HepG2 (cell line): ENCODE data around the gene CDAN1. TPM values are rescaled to one million over a fixed set of nuclear protein-coding genes. Genes with fewer than 3 reads are reported as not detected.

Experiments
- GLMP ChIP-seq: sonication (generic); formaldehyde crosslinking; IDR thresholded peaks from 2 replicates; pipeline ENCODE4 v1.9.0; 2021; ENCODE audit warnings: missing genetic modification reagents, mild to moderate bottlenecking, borderline replicate concordance
- HOXA5 ChIP-seq: sonication (generic); formaldehyde crosslinking; IDR thresholded peaks from 2 replicates; pipeline ENCODE4 v1.4.0; 2020; ENCODE audit warnings: missing genetic modification reagents
- KAT7 ChIP-seq: IDR thresholded peaks from 2 replicates; pipeline ENCODE4 v1.6.1; 2018; ENCODE audit warnings: borderline replicate concordance, missing compliant biosample characterization
- LBX2 ChIP-seq: sonication (generic); formaldehyde crosslinking; IDR thresholded peaks from 2 replicates; pipeline ENCODE4 v1.5.0; 2020; ENCODE audit warnings: missing genetic modification reagents, mild to moderate bottlenecking, borderline replicate concordance
- MAZ ChIP-seq, 2 experiments: sonication (generic) in 1 of 2; formaldehyde crosslinking in 1 of 2; IDR thresholded peaks; 2 replicates each; pipeline versions ENCODE4 v1.5.0 to v1.6.1; 2012 to 2020; ENCODE audit warnings: low read depth in 2 of 2, mild to moderate bottlenecking in 2 of 2, borderline replicate concordance in 1 of 2, improper control_type of control experiment in 1 of 2, low read length in 1 of 2, missing genetic modification reagents in 1 of 2, moderate library complexity in 1 of 2
- MXI1 ChIP-seq: IDR thresholded peaks from 3 replicates; pipeline ENCODE4 v1.6.1; 2012; ENCODE audit warnings: low read depth, low read length, inconsistent platforms, borderline replicate concordance
- NFE2L2 ChIP-seq: fragments of 150-350 bp; IDR thresholded peaks from 2 replicates; pipeline ENCODE4 v1.6.1; 2014; ENCODE audit warnings: low read length
- REL ChIP-seq: sonication (generic); formaldehyde crosslinking; conservative IDR thresholded peaks from 2 replicates; pipeline ENCODE4 v1.8.0; 2022; ENCODE audit warnings: mild to moderate bottlenecking, missing genetic modification reagents, moderate library complexity
- SIX1 ChIP-seq: sonication (generic); formaldehyde crosslinking; IDR thresholded peaks from 2 replicates; pipeline ENCODE4 v1.4.0; 2020; ENCODE audit warnings: missing genetic modification reagents, borderline replicate concordance
- SMARCE1 ChIP-seq: fragments of 450-650 bp; IDR thresholded peaks from 2 replicates; pipeline ENCODE4 v1.6.1; 2017; ENCODE audit warnings: borderline replicate concordance
- SP5 ChIP-seq: IDR thresholded peaks from 2 replicates; pipeline ENCODE4 v1.6.1; 2016; ENCODE audit warnings: low read depth, borderline replicate concordance
- SSRP1 ChIP-seq: IDR thresholded peaks from 2 replicates; pipeline ENCODE4 v1.6.1; 2016; ENCODE audit warnings: control low read depth
- ZNF749 ChIP-seq: sonication (generic); formaldehyde crosslinking; IDR thresholded peaks from 2 replicates; pipeline ENCODE4 v1.8.0; 2022; ENCODE audit warnings: mild to moderate bottlenecking, missing genetic modification reagents, moderate library complexity, borderline replicate concordance
- ZNF781 ChIP-seq: sonication (generic); formaldehyde crosslinking; IDR thresholded peaks from 2 replicates; pipeline ENCODE4 v1.5.1; 2020; ENCODE audit warnings: borderline replicate concordance, mild to moderate bottlenecking, missing genetic modification reagents; ENCODE audit errors: not compliant biosample characterization
- polyA plus RNA-seq, 8 experiments: library from polyadenylated mRNA; depleted of rRNA in 3 of 8; stranded (reverse) in 7 of 8; unstranded in 1 of 8; fragments of >200 nt; fragmentation: Illumina TruSeq in 4 of 8; extraction: Trizol in 4 of 8; gene quantifications; 2 replicates each; pipeline versions ENCODE4 v1.2.1 to v1.2.3, GENCODE V29; 2011 to 2016; ENCODE audit warnings: low read depth in 4 of 8, missing spikeins in 1 of 8, mixed read lengths in 1 of 8; ENCODE audit not compliant: insufficient read depth in 1 of 8
- total RNA-seq, 5 experiments: library from RNA; depleted of rRNA; stranded (reverse); fragments of >200 nt; fragmentation: Illumina TruSeq; extraction: Trizol; gene quantifications; 2 replicates each; pipeline ENCODE4 v1.2.3, GENCODE V29; 2016; ENCODE audit warnings: low read depth in 1 of 5
- TF ChIP-seq, protein P1 (sequence below): sonication (generic); formaldehyde crosslinking; IDR thresholded peaks from 2 replicates; pipeline ENCODE4 v1.9.0; 2021; ENCODE audit warnings: missing genetic modification reagents, borderline replicate concordance
- TF ChIP-seq, protein P2 (sequence below): IDR thresholded peaks from 2 replicates; pipeline ENCODE4 v1.6.1; 2016; ENCODE audit warnings: low read depth, control low read depth
- TF ChIP-seq, protein P3 (sequence below): sonication (generic); formaldehyde crosslinking; IDR thresholded peaks from 2 replicates; pipeline ENCODE4 v1.4.0; 2020; ENCODE audit warnings: mild to moderate bottlenecking, missing genetic modification reagents
- TF ChIP-seq, protein P4 (sequence below): sonication (generic); formaldehyde crosslinking; IDR thresholded peaks from 2 replicates; pipeline ENCODE4; 2020; ENCODE audit warnings: missing genetic modification reagents, mild to moderate bottlenecking, borderline replicate concordance
- TF ChIP-seq, protein P5 (sequence below): sonication (generic); formaldehyde crosslinking; IDR thresholded peaks from 2 replicates; pipeline ENCODE4 v1.4.0; 2020; ENCODE audit warnings: mild to moderate bottlenecking, missing genetic modification reagents

Gene CDAN1
- total and polyA plus RNA-seq, 2 of the 13 experiments (the other 11 are each of a cell fraction or from before 2014, with no cell fraction given) = 5.0 to 16.1 TPM

- TF ChIP-seq, protein P1, sequence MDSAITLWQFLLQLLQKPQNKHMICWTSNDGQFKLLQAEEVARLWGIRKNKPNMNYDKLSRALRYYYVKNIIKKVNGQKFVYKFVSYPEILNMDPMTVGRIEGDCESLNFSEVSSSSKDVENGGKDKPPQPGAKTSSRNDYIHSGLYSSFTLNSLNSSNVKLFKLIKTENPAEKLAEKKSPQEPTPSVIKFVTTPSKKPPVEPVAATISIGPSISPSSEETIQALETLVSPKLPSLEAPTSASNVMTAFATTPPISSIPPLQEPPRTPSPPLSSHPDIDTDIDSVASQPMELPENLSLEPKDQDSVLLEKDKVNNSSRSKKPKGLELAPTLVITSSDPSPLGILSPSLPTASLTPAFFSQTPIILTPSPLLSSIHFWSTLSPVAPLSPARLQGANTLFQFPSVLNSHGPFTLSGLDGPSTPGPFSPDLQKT (CRISPR knock-in tag) = no peak
- TF ChIP-seq, protein P2, sequence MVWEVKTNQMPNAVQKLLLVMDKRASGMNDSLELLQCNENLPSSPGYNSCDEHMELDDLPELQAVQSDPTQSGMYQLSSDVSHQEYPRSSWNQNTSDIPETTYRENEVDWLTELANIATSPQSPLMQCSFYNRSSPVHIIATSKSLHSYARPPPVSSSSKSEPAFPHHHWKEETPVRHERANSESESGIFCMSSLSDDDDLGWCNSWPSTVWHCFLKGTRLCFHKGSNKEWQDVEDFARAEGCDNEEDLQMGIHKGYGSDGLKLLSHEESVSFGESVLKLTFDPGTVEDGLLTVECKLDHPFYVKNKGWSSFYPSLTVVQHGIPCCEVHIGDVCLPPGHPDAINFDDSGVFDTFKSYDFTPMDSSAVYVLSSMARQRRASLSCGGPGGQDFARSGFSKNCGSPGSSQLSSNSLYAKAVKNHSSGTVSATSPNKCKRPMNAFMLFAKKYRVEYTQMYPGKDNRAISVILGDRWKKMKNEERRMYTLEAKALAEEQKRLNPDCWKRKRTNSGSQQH (CRISPR knock-in tag) = no peak
- TF ChIP-seq LBX2 (CRISPR knock-in tag) (no peak), SP5 (CRISPR knock-in tag) (peak; percentile 52; the same call in 1 of the 2 replicates), MAZ (IDR thresholded peaks at IDR 0.05; ENCODE audit: borderline replicate concordance, low read depth, low read length) (no peak), MAZ (CRISPR knock-in tag; IDR thresholded peaks at IDR 0.05; ENCODE audit: low read depth) (no peak; the same call in 1 of the 2 replicates), SIX1 (no peak), SSRP1 (CRISPR knock-in tag) (no peak), REL (no peak), SMARCE1 (no peak), HOXA5 (CRISPR knock-in tag) (no peak), ZNF781 (CRISPR knock-in tag) (no peak), ZNF749 (CRISPR knock-in tag) (no peak), KAT7 (CRISPR knock-in tag) (no peak), NFE2L2 (no peak), MXI1 (peak; percentile 59; the same call in 1 of the 3 replicates), GLMP (CRISPR knock-in tag) (no peak)
- TF ChIP-seq, protein P3, sequence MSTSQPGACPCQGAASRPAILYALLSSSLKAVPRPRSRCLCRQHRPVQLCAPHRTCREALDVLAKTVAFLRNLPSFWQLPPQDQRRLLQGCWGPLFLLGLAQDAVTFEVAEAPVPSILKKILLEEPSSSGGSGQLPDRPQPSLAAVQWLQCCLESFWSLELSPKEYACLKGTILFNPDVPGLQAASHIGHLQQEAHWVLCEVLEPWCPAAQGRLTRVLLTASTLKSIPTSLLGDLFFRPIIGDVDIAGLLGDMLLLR (CRISPR knock-in tag) = no peak
- TF ChIP-seq, protein P4, sequence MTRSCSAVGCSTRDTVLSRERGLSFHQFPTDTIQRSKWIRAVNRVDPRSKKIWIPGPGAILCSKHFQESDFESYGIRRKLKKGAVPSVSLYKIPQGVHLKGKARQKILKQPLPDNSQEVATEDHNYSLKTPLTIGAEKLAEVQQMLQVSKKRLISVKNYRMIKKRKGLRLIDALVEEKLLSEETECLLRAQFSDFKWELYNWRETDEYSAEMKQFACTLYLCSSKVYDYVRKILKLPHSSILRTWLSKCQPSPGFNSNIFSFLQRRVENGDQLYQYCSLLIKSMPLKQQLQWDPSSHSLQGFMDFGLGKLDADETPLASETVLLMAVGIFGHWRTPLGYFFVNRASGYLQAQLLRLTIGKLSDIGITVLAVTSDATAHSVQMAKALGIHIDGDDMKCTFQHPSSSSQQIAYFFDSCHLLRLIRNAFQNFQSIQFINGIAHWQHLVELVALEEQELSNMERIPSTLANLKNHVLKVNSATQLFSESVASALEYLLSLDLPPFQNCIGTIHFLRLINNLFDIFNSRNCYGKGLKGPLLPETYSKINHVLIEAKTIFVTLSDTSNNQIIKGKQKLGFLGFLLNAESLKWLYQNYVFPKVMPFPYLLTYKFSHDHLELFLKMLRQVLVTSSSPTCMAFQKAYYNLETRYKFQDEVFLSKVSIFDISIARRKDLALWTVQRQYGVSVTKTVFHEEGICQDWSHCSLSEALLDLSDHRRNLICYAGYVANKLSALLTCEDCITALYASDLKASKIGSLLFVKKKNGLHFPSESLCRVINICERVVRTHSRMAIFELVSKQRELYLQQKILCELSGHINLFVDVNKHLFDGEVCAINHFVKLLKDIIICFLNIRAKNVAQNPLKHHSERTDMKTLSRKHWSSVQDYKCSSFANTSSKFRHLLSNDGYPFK (CRISPR knock-in tag) = no peak
- TF ChIP-seq, protein P5, sequence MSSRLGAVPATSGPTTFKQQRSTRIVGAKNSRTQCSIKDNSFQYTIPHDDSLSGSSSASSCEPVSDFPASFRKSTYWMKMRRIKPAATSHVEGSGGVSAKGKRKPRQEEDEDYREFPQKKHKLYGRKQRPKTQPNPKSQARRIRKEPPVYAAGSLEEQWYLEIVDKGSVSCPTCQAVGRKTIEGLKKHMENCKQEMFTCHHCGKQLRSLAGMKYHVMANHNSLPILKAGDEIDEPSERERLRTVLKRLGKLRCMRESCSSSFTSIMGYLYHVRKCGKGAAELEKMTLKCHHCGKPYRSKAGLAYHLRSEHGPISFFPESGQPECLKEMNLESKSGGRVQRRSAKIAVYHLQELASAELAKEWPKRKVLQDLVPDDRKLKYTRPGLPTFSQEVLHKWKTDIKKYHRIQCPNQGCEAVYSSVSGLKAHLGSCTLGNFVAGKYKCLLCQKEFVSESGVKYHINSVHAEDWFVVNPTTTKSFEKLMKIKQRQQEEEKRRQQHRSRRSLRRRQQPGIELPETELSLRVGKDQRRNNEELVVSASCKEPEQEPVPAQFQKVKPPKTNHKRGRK (CRISPR knock-in tag) = no peak
Observed at GRCh38 chr15:42736793-42737528, at the start of gene CDAN1 (continued).
